Neural progenitor cell (in vitro differentiated cells): Measurements from ENCODE around the gene B3GNT5. TPM values are rescaled to one million over a fixed set of nuclear protein-coding genes. Genes with fewer than 3 reads are reported as not detected.

ENCODE experiments used
- DNase-seq: peaks from one replicate; pipeline ENCODE4 v3.0.0-alpha.2; 2016; ENCODE audit warnings: low spot score
- H2AFZ ChIP-seq: fragments of 200-600 bp; sonication (generic); replicated peaks from 2 replicates; pipeline ENCODE4 v1.6.1; 2016; ENCODE audit warnings: antibody characterized with exemption
- H3F3A ChIP-seq: fragments of 200-600 bp; sonication (generic); 2 replicates; pipeline ENCODE4 v1.6.1; 2016; ENCODE audit warnings: antibody characterized with exemption, low read depth
- H3K27ac ChIP-seq: fragments of 200-600 bp; sonication (generic); 2 replicates; pipeline ENCODE4 v1.5.1; 2016; ENCODE audit warnings: mild to moderate bottlenecking
- H3K27me3 ChIP-seq: fragments of 200-600 bp; sonication (generic); 2 replicates; pipeline ENCODE4 v1.6.1; 2016; ENCODE audit warnings: mild to moderate bottlenecking, moderate library complexity
- H3K36me3 ChIP-seq: fragments of 200-600 bp; sonication (generic); 2 replicates; pipeline ENCODE4 v1.5.1; 2016
- H3K4me1 ChIP-seq: fragments of 200-600 bp; sonication (generic); 2 replicates; pipeline ENCODE4 v1.6.1; 2016; ENCODE audit warnings: mixed run types
- H3K4me2 ChIP-seq: fragments of 200-600 bp; sonication (generic); 2 replicates; pipeline ENCODE4 v1.6.1; 2016
- H3K4me3 ChIP-seq: fragments of 200-600 bp; sonication (generic); 2 replicates; pipeline ENCODE4 v1.5.1; 2016
- H3K79me2 ChIP-seq: fragments of 200-600 bp; sonication (generic); 2 replicates; pipeline ENCODE4 v1.6.1; 2016; ENCODE audit warnings: low read depth
- H3K9ac ChIP-seq: fragments of 200-600 bp; sonication (generic); 2 replicates; pipeline ENCODE4 v1.6.1; 2016
- H3K9me3 ChIP-seq: fragments of 200-600 bp; sonication (generic); 2 replicates; pipeline ENCODE4 v1.5.1; 2016; ENCODE audit warnings: low read depth
- H4K20me1 ChIP-seq: fragments of 200-600 bp; sonication (generic); 2 replicates; pipeline ENCODE4 v1.6.1; 2016; ENCODE audit warnings: low read depth
- H3K27ac Mint-ChIP-seq: 3 replicates; pipeline ENCODE4 v1.8.0; 2021; ENCODE audit warnings: mixed read lengths
- H3K27me3 Mint-ChIP-seq: 2 replicates; pipeline ENCODE4 v1.8.0; 2022; ENCODE audit warnings: low read depth, mild to moderate bottlenecking, inconsistent platforms, moderate library complexity, mixed read lengths; ENCODE audit not compliant: insufficient read depth
- H3K36me3 Mint-ChIP-seq: 3 replicates; pipeline ENCODE4 v1.8.0; 2021; ENCODE audit warnings: mixed read lengths
- H3K4me1 Mint-ChIP-seq: 3 replicates; pipeline ENCODE4 v1.8.0; 2021; ENCODE audit warnings: mixed read lengths
- H3K4me3 Mint-ChIP-seq: 3 replicates; pipeline ENCODE4 v1.8.0; 2021; ENCODE audit warnings: mild to moderate bottlenecking, moderate library complexity, mixed read lengths
- H3K9me3 Mint-ChIP-seq: 3 replicates; pipeline ENCODE4 v1.8.0; 2020; ENCODE audit warnings: mixed read lengths
- CTCF ChIP-seq: fragments of 200-600 bp; sonication (generic); IDR thresholded peaks from 2 replicates; pipeline ENCODE4 v1.5.1; 2017; ENCODE audit warnings: antibody characterized with exemption, mild to moderate bottlenecking
- EZH2 ChIP-seq: fragments of 200-600 bp; sonication (generic); IDR thresholded peaks from 2 replicates; pipeline ENCODE4 v1.6.1; 2017; ENCODE audit warnings: antibody characterized with exemption, mild to moderate bottlenecking, moderate library complexity
- EZH2phosphoT487 ChIP-seq: fragments of 200-600 bp; sonication (generic); IDR thresholded peaks from 2 replicates; pipeline ENCODE4 v1.6.1; 2017; ENCODE audit warnings: antibody characterized with exemption
- total RNA-seq: library from RNA; depleted of rRNA; stranded (reverse); fragments of >200 nt; gene quantifications from 2 replicates; pipeline ENCODE4 v1.2.3, GENCODE V29; 2015; ENCODE audit warnings: low replicate concordance

The B3GNT5 gene
- total RNA-seq, 1 donor from 2014 or later, result 14.1 TPM

GRCh38 chr3:183315739-183316138 lies 62.7 kb downstream of the B3GNT5 start:
- Histone ChIP-seq H3K9ac (no peak overlapping the region), H3K4me1 (peaks cover 31% of the 10 kb centered on the region), H3F3A (no peaks in the 10 kb centered on the region), H3K9me3 (no peaks in the 10 kb centered on the region), H4K20me1 (no peaks in the 10 kb centered on the region), H3K27ac (no peak overlapping the region), H3K27me3 (no peaks in the 10 kb centered on the region), H3K36me3 (no peaks in the 10 kb centered on the region), H3K4me2 (no peak overlapping the region), H3K4me3 (no peak overlapping the region), H2AFZ (no peak overlapping the region), H3K79me2 (no peaks in the 10 kb centered on the region)
- H3K9me3 Mint-ChIP-seq, result no peaks in the 10 kb centered on the region
- TF ChIP-seq EZH2, result no peak
- no peak for TF ChIP-seq CTCF
- no peak for TF ChIP-seq EZH2phosphoT487
- no peak overlapping the region for H3K4me3 Mint-ChIP-seq
- H3K36me3 Mint-ChIP-seq, result no peaks in the 10 kb centered on the region
- H3K27ac Mint-ChIP-seq, result no peak overlapping the region
- DNase-seq, result no peak
- H3K4me1 Mint-ChIP-seq, result peaks cover 8% of the 10 kb centered on the region
- H3K27me3 Mint-ChIP-seq, result peaks cover 3% of the 10 kb centered on the region

- Mint-ChIP-seq H3K4me3 (no peak overlapping the region), H3K36me3 (no peaks in the 10 kb centered on the region), H3K4me1 (peaks cover 8% of the 10 kb centered on the region), H3K9me3 (no peaks in the 10 kb centered on the region), H3K27me3 (peaks cover 3% of the 10 kb centered on the region), H3K27ac (no peak overlapping the region)
- no peak overlapping the region for H3K27ac ChIP-seq
- H3K36me3 ChIP-seq, result no peaks in the 10 kb centered on the region
- no peak overlapping the region for H3K4me3 ChIP-seq
- no peaks in the 10 kb centered on the region for H3K27me3 ChIP-seq
- H3F3A ChIP-seq, result no peaks in the 10 kb centered on the region
- no peaks in the 10 kb centered on the region for H3K9me3 ChIP-seq
- no peak overlapping the region for H3K9ac ChIP-seq
- H4K20me1 ChIP-seq, result no peaks in the 10 kb centered on the region
- no peaks in the 10 kb centered on the region for H3K79me2 ChIP-seq
- H2AFZ ChIP-seq, result no peak overlapping the region
- no peak for DNase-seq
- TF ChIP-seq EZH2phosphoT487 (no peak), CTCF (no peak), EZH2 (no peak)
- peaks cover 31% of the 10 kb centered on the region for H3K4me1 ChIP-seq
- no peak overlapping the region for H3K4me2 ChIP-seq
Measured at GRCh38 chr3:183317271-183317670, 64.2 kb downstream of the B3GNT5 start.

GRCh38 chr3:183317886-183318865 lies 65.1 kb downstream of the B3GNT5 start:
- Histone ChIP-seq H3K36me3 (no peaks in the 10 kb centered on the region), H3K27ac (no peak overlapping the region), H3K4me3 (no peak overlapping the region), H3K9ac (no peak overlapping the region), H3K4me2 (no peak overlapping the region), H2AFZ (no peak overlapping the region), H3K79me2 (no peaks in the 10 kb centered on the region), H3K9me3 (no peaks in the 10 kb centered on the region), H4K20me1 (no peaks in the 10 kb centered on the region), H3K27me3 (no peaks in the 10 kb centered on the region), H3F3A (no peaks in the 10 kb centered on the region), H3K4me1 (peaks cover 31% of the 10 kb centered on the region)
- H3K27ac Mint-ChIP-seq, result no peak overlapping the region
- H3K4me3 Mint-ChIP-seq, result no peak overlapping the region
- H3K9me3 Mint-ChIP-seq, result no peaks in the 10 kb centered on the region
- peaks cover 8% of the 10 kb centered on the region for H3K4me1 Mint-ChIP-seq
- TF ChIP-seq CTCF, result no peak
- TF ChIP-seq EZH2, result no peak
- no peak for TF ChIP-seq EZH2phosphoT487
- no peak for DNase-seq
- H3K36me3 Mint-ChIP-seq, result no peaks in the 10 kb centered on the region
- peaks cover 3% of the 10 kb centered on the region for H3K27me3 Mint-ChIP-seq
